Neural progenitor cell (in vitro differentiated cells): ENCODE data around the gene HDAC7. TPM values are rescaled to one million over a fixed set of nuclear protein-coding genes. Genes with fewer than 3 reads are reported as not detected.

ENCODE experiments used
- DNase-seq: peaks from one replicate; pipeline ENCODE4 v3.0.0-alpha.2; 2016; ENCODE audit warnings: low spot score
- H2AFZ ChIP-seq: fragments of 200-600 bp; sonication (generic); replicated peaks from 2 replicates; pipeline ENCODE4 v1.6.1; 2016; ENCODE audit warnings: antibody characterized with exemption
- H3F3A ChIP-seq: fragments of 200-600 bp; sonication (generic); 2 replicates; pipeline ENCODE4 v1.6.1; 2016; ENCODE audit warnings: antibody characterized with exemption, low read depth
- H3K27ac ChIP-seq: fragments of 200-600 bp; sonication (generic); 2 replicates; pipeline ENCODE4 v1.5.1; 2016; ENCODE audit warnings: mild to moderate bottlenecking
- H3K27me3 ChIP-seq: fragments of 200-600 bp; sonication (generic); 2 replicates; pipeline ENCODE4 v1.6.1; 2016; ENCODE audit warnings: mild to moderate bottlenecking, moderate library complexity
- H3K36me3 ChIP-seq: fragments of 200-600 bp; sonication (generic); 2 replicates; pipeline ENCODE4 v1.5.1; 2016
- H3K4me1 ChIP-seq: fragments of 200-600 bp; sonication (generic); 2 replicates; pipeline ENCODE4 v1.6.1; 2016; ENCODE audit warnings: mixed run types
- H3K4me2 ChIP-seq: fragments of 200-600 bp; sonication (generic); 2 replicates; pipeline ENCODE4 v1.6.1; 2016
- H3K4me3 ChIP-seq: fragments of 200-600 bp; sonication (generic); 2 replicates; pipeline ENCODE4 v1.5.1; 2016
- H3K79me2 ChIP-seq: fragments of 200-600 bp; sonication (generic); 2 replicates; pipeline ENCODE4 v1.6.1; 2016; ENCODE audit warnings: low read depth
- H3K9ac ChIP-seq: fragments of 200-600 bp; sonication (generic); 2 replicates; pipeline ENCODE4 v1.6.1; 2016
- H3K9me3 ChIP-seq: fragments of 200-600 bp; sonication (generic); 2 replicates; pipeline ENCODE4 v1.5.1; 2016; ENCODE audit warnings: low read depth
- H4K20me1 ChIP-seq: fragments of 200-600 bp; sonication (generic); 2 replicates; pipeline ENCODE4 v1.6.1; 2016; ENCODE audit warnings: low read depth
- H3K27ac Mint-ChIP-seq: 3 replicates; pipeline ENCODE4 v1.8.0; 2021; ENCODE audit warnings: mixed read lengths
- H3K27me3 Mint-ChIP-seq: 2 replicates; pipeline ENCODE4 v1.8.0; 2022; ENCODE audit warnings: low read depth, mild to moderate bottlenecking, inconsistent platforms, moderate library complexity, mixed read lengths; ENCODE audit not compliant: insufficient read depth
- H3K36me3 Mint-ChIP-seq: 3 replicates; pipeline ENCODE4 v1.8.0; 2021; ENCODE audit warnings: mixed read lengths
- H3K4me1 Mint-ChIP-seq: 3 replicates; pipeline ENCODE4 v1.8.0; 2021; ENCODE audit warnings: mixed read lengths
- H3K4me3 Mint-ChIP-seq: 3 replicates; pipeline ENCODE4 v1.8.0; 2021; ENCODE audit warnings: mild to moderate bottlenecking, moderate library complexity, mixed read lengths
- H3K9me3 Mint-ChIP-seq: 3 replicates; pipeline ENCODE4 v1.8.0; 2020; ENCODE audit warnings: mixed read lengths
- EZH2 ChIP-seq: fragments of 200-600 bp; sonication (generic); IDR thresholded peaks from 2 replicates; pipeline ENCODE4 v1.6.1; 2017; ENCODE audit warnings: antibody characterized with exemption, mild to moderate bottlenecking, moderate library complexity
- EZH2phosphoT487 ChIP-seq: fragments of 200-600 bp; sonication (generic); IDR thresholded peaks from 2 replicates; pipeline ENCODE4 v1.6.1; 2017; ENCODE audit warnings: antibody characterized with exemption
- total RNA-seq: library from RNA; depleted of rRNA; stranded (reverse); fragments of >200 nt; gene quantifications from 2 replicates; pipeline ENCODE4 v1.2.3, GENCODE V29; 2015; ENCODE audit warnings: low replicate concordance
- TF ChIP-seq, protein P1 (sequence below): fragments of 200-600 bp; sonication (generic); IDR thresholded peaks from 2 replicates; pipeline ENCODE4 v1.5.1; 2017; ENCODE audit warnings: antibody characterized with exemption, mild to moderate bottlenecking

Gene HDAC7
- total RNA-seq, 1 donor from 2014 or later, result 7.2 TPM

DNA sequence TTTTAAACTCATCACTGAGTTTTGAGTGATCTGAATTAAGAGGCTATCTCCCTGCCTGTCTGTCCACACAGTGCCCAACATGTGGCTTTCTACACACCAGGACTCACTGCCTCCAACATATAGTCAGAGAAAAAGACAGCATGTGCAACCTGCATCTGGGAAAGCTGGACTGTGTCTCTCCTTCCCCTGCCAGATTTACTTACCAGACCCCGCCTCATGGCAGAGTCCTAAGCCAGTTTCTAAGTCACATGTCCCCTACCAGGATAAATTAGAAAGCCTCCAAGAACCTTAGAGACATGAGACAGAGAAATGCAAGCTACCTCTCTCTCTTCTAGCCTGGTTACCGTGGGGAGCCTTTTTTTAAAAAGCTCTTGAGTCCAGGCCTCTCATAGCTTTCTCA lies 2.7 kb upstream of the HDAC7 start:
- no peak overlapping the region for H3K27ac ChIP-seq
- peaks cover 33% of the 10 kb centered on the region for H3F3A ChIP-seq
- no peak overlapping the region for H3K4me2 ChIP-seq
- Mint-ChIP-seq H3K9me3 (no peaks in the 10 kb centered on the region), H3K4me1 (peaks cover 73% of the 10 kb centered on the region), H3K27me3 (peaks cover 22% of the 10 kb centered on the region), H3K36me3 (no peaks in the 10 kb centered on the region), H3K4me3 (peak overlapping the region; percentile 3), H3K27ac (peak overlapping the region; percentile 91)
- peaks cover 5% of the 10 kb centered on the region for H4K20me1 ChIP-seq
- no peak for DNase-seq
- H3K9me3 ChIP-seq, result no peaks in the 10 kb centered on the region
- TF ChIP-seq, protein P1, sequence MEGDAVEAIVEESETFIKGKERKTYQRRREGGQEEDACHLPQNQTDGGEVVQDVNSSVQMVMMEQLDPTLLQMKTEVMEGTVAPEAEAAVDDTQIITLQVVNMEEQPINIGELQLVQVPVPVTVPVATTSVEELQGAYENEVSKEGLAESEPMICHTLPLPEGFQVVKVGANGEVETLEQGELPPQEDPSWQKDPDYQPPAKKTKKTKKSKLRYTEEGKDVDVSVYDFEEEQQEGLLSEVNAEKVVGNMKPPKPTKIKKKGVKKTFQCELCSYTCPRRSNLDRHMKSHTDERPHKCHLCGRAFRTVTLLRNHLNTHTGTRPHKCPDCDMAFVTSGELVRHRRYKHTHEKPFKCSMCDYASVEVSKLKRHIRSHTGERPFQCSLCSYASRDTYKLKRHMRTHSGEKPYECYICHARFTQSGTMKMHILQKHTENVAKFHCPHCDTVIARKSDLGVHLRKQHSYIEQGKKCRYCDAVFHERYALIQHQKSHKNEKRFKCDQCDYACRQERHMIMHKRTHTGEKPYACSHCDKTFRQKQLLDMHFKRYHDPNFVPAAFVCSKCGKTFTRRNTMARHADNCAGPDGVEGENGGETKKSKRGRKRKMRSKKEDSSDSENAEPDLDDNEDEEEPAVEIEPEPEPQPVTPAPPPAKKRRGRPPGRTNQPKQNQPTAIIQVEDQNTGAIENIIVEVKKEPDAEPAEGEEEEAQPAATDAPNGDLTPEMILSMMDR, result no peak
- TF ChIP-seq EZH2 (no peak), EZH2phosphoT487 (no peak)
- no peak overlapping the region for H3K4me3 ChIP-seq
- H3K79me2 ChIP-seq, result peaks cover 19% of the 10 kb centered on the region
- H3K36me3 ChIP-seq, result no peaks in the 10 kb centered on the region
- H3K9ac ChIP-seq, result no peak overlapping the region
- no peak overlapping the region for H2AFZ ChIP-seq
- peaks cover 22% of the 10 kb centered on the region for H3K27me3 ChIP-seq
- H3K4me1 ChIP-seq, result peaks cover 25% of the 10 kb centered on the region

DNA sequence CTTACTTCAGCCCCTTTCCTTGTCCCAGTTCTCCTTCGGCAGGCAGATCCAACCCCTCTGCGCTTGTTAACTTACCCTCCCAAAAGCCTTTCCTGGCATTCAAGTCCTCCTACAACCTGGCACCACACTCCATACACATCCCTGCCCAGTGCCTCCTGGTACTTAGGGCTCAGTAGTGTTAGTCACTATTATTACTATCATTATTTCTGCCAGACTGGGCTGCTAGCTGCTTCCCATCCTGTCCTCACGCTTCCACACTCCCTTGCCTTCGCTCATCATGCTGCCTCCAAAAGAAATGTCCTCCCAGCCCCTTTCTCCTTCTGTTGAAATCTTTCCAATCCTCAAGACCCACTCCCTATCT lies 1.6 kb upstream of the HDAC7 start:
- DNase-seq, result no peak
- Histone ChIP-seq H3K27me3 (peaks cover 22% of the 10 kb centered on the region), H3K4me1 (peaks cover 36% of the 10 kb centered on the region), H3K36me3 (no peaks in the 10 kb centered on the region), H3K79me2 (peaks cover 29% of the 10 kb centered on the region), H3F3A (peaks cover 37% of the 10 kb centered on the region), H3K27ac (no peak overlapping the region), H3K9me3 (no peaks in the 10 kb centered on the region), H3K4me2 (peak overlapping the region; percentile 98), H3K9ac (no peak overlapping the region), H3K4me3 (no peak overlapping the region), H4K20me1 (peaks cover 5% of the 10 kb centered on the region), H2AFZ (no peak overlapping the region)
- TF ChIP-seq EZH2 (no peak), EZH2phosphoT487 (no peak)
- TF ChIP-seq, protein P1, result no peak
- peaks cover 76% of the 10 kb centered on the region for H3K4me1 Mint-ChIP-seq
- H3K4me3 Mint-ChIP-seq, result peak overlapping the region; percentile 96
- no peaks in the 10 kb centered on the region for H3K9me3 Mint-ChIP-seq
- H3K27ac Mint-ChIP-seq, result peak overlapping the region; percentile 100
- peaks cover 18% of the 10 kb centered on the region for H3K27me3 Mint-ChIP-seq
- no peaks in the 10 kb centered on the region for H3K36me3 Mint-ChIP-seq

DNA sequence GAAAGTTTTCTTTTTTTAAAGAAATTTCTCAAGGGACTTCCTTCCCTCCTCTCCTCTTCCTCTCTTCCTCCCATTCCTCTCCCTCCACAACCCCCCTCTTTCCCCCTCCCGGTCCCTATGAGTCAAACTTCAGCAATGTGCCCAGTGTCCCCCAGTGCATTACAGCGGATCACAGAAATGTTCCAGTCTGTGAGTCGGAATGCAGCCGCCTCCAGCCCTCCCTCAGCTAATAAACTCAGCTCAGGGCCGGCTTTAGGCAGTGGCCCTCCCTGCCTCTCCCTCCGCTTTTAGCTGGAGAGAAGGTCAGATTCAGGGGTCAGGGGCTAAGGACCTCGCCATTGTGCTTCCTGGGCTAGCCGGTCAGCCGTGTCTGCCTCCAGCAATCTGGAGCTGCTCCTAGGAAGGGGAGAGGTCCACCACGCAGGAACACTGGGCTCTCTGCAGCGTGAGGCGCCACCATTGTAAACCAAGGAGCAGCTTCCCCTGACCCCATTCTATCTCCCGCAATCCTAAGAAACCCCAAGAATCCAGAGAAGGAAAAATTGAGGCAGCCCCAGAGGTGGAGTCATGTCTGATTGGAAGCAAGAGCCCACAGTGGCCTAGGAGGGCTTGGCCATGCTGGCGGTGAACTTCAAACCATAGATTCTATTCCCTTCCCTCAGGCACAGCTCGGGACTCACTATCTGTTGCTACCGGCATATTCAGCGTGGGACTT lies 1.1 kb upstream of the HDAC7 start:
- Histone ChIP-seq H3K9ac (no peak overlapping the region), H4K20me1 (peaks cover 5% of the 10 kb centered on the region), H3F3A (peaks cover 37% of the 10 kb centered on the region), H3K36me3 (no peaks in the 10 kb centered on the region), H3K4me3 (peak overlapping the region; percentile 84), H3K79me2 (peaks cover 35% of the 10 kb centered on the region), H3K4me2 (peak overlapping the region; percentile 98), H3K27me3 (peaks cover 22% of the 10 kb centered on the region), H3K4me1 (peaks cover 36% of the 10 kb centered on the region), H2AFZ (no peak overlapping the region), H3K9me3 (no peaks in the 10 kb centered on the region), H3K27ac (no peak overlapping the region)
- Mint-ChIP-seq H3K36me3 (no peaks in the 10 kb centered on the region), H3K4me3 (peak overlapping the region; percentile 96), H3K9me3 (no peaks in the 10 kb centered on the region), H3K27ac (peak overlapping the region; percentile 100), H3K27me3 (peaks cover 20% of the 10 kb centered on the region), H3K4me1 (peaks cover 77% of the 10 kb centered on the region)
- peak; percentile 94 for DNase-seq
- TF ChIP-seq EZH2phosphoT487 (no peak), EZH2 (no peak)
- TF ChIP-seq, protein P1, result no peak
